Calu3 (cell line): ENCODE data around the gene KSR2. TPM values are rescaled to one million over a fixed set of nuclear protein-coding genes. Genes with fewer than 3 reads are reported as not detected.

Experiments used
- BruUV-seq: library from RNA; stranded (reverse); fragments of 400-500 nt; replicated peaks from 2 replicates; lab custom pipeline; 2021; lab: Mats Ljungman, UMichigan
- CTCF ChIA-PET: fragments of 300-600 bp; sonication (Branson Sonifier 250); formaldehyde crosslinking; loops from one replicate; lab custom pipeline; 2022; ENCODE audit warnings: antibody characterized with exemption; lab: Charles Lee
- DNase-seq: peaks from one replicate; pipeline ENCODE4 v3.0.0; 2022
- H3K27ac Mint-ChIP-seq: one replicate; pipeline ENCODE4 v1.8.0; 2022; ENCODE audit warnings: mixed read lengths; ENCODE audit not compliant: unreplicated experiment
- H3K27me3 Mint-ChIP-seq: one replicate; pipeline ENCODE4 v1.8.0; 2022; ENCODE audit warnings: mixed read lengths; ENCODE audit not compliant: unreplicated experiment
- H3K36me3 Mint-ChIP-seq: one replicate; pipeline ENCODE4 v1.8.0; 2022; ENCODE audit warnings: mild to moderate bottlenecking, moderate library complexity, mixed read lengths; ENCODE audit not compliant: insufficient read depth, unreplicated experiment
- H3K4me1 Mint-ChIP-seq: one replicate; pipeline ENCODE4 v1.8.0; 2022; ENCODE audit warnings: mild to moderate bottlenecking, low read depth, mixed read lengths; ENCODE audit not compliant: unreplicated experiment
- H3K4me3 Mint-ChIP-seq: one replicate; pipeline ENCODE4 v1.8.0; 2022; ENCODE audit warnings: mild to moderate bottlenecking, low read depth, moderate library complexity, mixed read lengths; ENCODE audit not compliant: unreplicated experiment
- H3K9me3 Mint-ChIP-seq: one replicate; pipeline ENCODE4 v1.8.0; 2022; ENCODE audit warnings: low read depth, mixed read lengths; ENCODE audit not compliant: unreplicated experiment
- CTCF ChIP-seq: fragments of 200-600 bp; IDR thresholded peaks from one replicate; pipeline ENCODE4 v1.8.0; 2022; ENCODE audit warnings: antibody characterized with exemption; ENCODE audit not compliant: unreplicated experiment
- intact Hi-C: fragments of 100-400 bp; cut with micrococcal nuclease; formaldehyde crosslinking; loops from one replicate; pipeline ENCODE4 v1.10.0; 2022; ENCODE audit not compliant: unreplicated experiment
- total RNA-seq: library from RNA; stranded (reverse); gene quantifications from 2 replicates; pipeline ENCODE4 v1.2.3, GENCODE V29; 2022

KSR2 gene
- total RNA-seq, 1 experiment from 2014 or later, result 1.9 TPM

DNA sequence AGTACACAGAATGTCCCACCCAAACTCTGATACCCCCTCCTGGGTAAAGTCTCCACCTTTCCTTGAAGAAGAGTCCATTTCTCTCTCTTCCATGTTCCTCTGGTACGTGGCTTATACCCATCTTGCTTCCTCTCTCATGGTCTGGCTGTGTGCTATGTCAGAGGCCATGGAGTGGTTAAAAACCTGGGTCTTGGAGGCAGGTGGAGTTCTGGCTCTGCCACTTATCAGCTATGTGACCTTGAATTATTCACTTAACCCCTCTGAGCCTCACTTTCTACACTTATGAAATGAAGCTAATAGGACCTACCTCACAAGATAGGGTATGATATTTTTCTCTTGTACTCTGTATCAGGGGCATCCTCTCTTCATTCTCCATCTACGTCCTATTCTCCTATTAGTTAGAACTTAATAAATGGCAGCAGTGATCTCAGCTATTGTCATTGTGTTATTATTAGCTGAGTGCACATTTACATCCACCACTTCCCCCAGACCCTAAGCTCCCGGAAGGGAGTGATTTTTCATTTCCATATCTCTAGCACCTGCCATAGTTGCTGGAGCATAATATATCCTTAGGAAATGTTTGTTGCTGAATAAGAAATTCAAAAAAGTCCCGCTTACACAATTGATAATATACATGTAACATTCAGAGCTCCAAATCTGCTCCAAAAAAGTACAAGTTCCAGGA, 547.6 kb downstream of the KSR2 start:
- no peaks in the 10 kb centered on the region for H3K9me3 Mint-ChIP-seq
- CTCF ChIA-PET, result interaction anchor here (1.0 kb wide), 1 partner anchor 52 kb away, joined by 3 read pairs; no protein-coding TSS in a partner anchor

GRCh38 chr12:117417004-117417403, 551.8 kb downstream of the KSR2 start:
- H3K27ac Mint-ChIP-seq, result no peak overlapping the region

More for the DNA sequence above, 547.6 kb downstream of the KSR2 start:
- Mint-ChIP-seq H3K27ac (no peak overlapping the region), H3K36me3 (no peaks in the 10 kb centered on the region), H3K27me3 (peaks cover 65% of the 10 kb centered on the region), H3K4me3 (no peak overlapping the region), H3K4me1 (no peaks in the 10 kb centered on the region)
- BruUV-seq, result no TSS peak
- DNase-seq, result no peak
- no peak for TF ChIP-seq CTCF
- intact Hi-C loops, result no loop called here

DNA sequence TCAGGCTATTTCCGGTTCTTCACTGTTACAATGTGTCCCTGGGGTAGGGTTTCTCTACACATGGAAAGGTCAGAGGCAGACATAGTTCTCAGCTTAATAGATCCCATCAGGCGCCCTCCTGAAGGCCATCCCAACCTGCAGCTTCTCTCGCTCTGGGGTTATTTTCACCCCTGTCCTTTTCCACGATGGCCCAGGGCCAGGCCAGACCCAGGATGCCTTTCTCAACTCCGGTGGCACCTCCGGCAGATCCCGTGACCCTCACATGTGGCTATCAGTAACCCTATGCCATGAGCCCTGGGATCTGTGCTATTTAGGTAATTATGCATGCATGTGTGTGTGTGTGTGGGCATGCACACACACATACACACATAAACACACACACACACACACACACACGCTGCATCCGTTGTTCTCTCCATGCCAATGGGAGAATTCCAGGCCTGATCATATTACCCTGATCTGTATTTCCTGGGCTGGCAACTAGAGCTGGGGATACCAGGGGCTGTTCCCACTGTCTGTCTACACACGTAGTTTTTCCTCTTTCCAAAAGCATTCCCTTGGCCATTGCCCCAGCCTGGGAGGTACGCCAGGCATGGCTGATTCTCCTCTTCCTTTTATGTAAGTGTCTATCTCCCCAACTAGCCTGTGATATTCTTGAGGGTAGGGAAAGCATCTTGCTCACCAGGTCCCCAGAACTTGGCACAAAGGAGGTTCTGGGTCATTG, 556.2 kb downstream of the KSR2 start:
- Mint-ChIP-seq H3K4me3 (no peak overlapping the region), H3K27ac (no peak overlapping the region), H3K36me3 (no peaks in the 10 kb centered on the region), H3K27me3 (peaks cover 45% of the 10 kb centered on the region), H3K4me1 (no peaks in the 10 kb centered on the region), H3K9me3 (no peaks in the 10 kb centered on the region)
- CTCF ChIA-PET, result no interaction called here
- TF ChIP-seq CTCF, result no peak
- DNase-seq, result no peak
- BruUV-seq, result no TSS peak
- intact Hi-C loops, result no loop called here

More at GRCh38 chr12:117417004-117417403, 551.8 kb downstream of the KSR2 start:
- Mint-ChIP-seq H3K36me3 (no peaks in the 10 kb centered on the region), H3K27me3 (peaks cover 66% of the 10 kb centered on the region), H3K9me3 (no peaks in the 10 kb centered on the region), H3K4me3 (no peak overlapping the region), H3K4me1 (no peaks in the 10 kb centered on the region)
- CTCF ChIA-PET, result interaction anchor here (0.7 kb wide), 1 partner anchor 58 kb away, joined by 3 read pairs; no protein-coding TSS in a partner anchor
- DNase-seq, result no peak
- intact Hi-C loops, result no loop called here
- no TSS peak for BruUV-seq
- no peak for TF ChIP-seq CTCF

DNA sequence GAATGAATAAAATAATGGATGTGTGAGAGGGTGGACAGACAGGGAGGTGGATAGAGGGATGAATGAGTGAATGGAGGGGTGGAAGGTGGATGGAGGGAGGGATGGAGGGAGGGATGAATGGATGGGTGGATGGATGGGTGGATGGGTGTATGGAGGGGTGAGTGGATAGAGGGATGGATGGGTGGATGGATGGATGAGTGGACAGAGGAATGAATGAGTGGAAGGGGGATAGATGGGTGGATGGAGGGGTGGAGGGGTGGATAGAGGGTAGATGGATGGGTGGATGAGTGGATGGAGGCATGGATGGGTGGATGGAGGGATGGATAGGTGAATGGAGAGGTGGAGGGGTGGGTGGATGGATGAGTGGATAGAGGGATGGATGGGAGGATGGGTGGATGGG, 559.5 kb downstream of the KSR2 start:
- Mint-ChIP-seq H3K27ac (no peak overlapping the region), H3K9me3 (no peaks in the 10 kb centered on the region), H3K4me3 (no peak overlapping the region), H3K27me3 (peaks cover 69% of the 10 kb centered on the region), H3K36me3 (no peaks in the 10 kb centered on the region), H3K4me1 (no peaks in the 10 kb centered on the region)
- DNase-seq, result no peak
- intact Hi-C loops, result no loop called here
- CTCF ChIA-PET, result no interaction called here
- BruUV-seq, result no TSS peak
- TF ChIP-seq CTCF, result no peak
